ENCODE measurements around the gene GOSR1. TPM values are rescaled to one million over a fixed set of nuclear protein-coding genes. Genes with fewer than 3 reads are reported as not detected.
"Not testable (repeated sequence)": the region's sequence is repeated elsewhere in the genome, so short reads cannot be mapped to it uniquely, and the experiment has no call there.

The GOSR1 gene
- total RNA-seq, 4 donors from 2014 or later = 28.9 to 55.4 (median 45.9) TPM

- H3K9me3 ChIP-seq = no peaks in the 10 kb centered on the region
- H3K36me3 ChIP-seq = no peaks in the 10 kb centered on the region
- TF ChIP-seq POLR2A (IDR thresholded peaks at IDR 0.05) = no peak
- no peak for TF ChIP-seq CTCF (IDR thresholded peaks at IDR 0.05)
- DNase-seq = peak in 1 of 3 donors; percentile 29
- no peaks in the 10 kb centered on the region for H3K4me1 ChIP-seq
- H3K27ac ChIP-seq = no peak overlapping the region
- H3K4me3 ChIP-seq = no peak overlapping the region
- H3K27me3 ChIP-seq = no peaks in the 10 kb centered on the region
Measured at GRCh38 chr17:30555942-30556341, 78.7 kb downstream of the GOSR1 start.

GRCh38 chr17:30556374-30557332 is 79.4 kb downstream of the GOSR1 start:
- no peak for DNase-seq
- TF ChIP-seq POLR2A (IDR thresholded peaks at IDR 0.05) (no peak), CTCF (IDR thresholded peaks at IDR 0.05) (no peak)
- Histone ChIP-seq H3K27ac (no peak overlapping the region), H3K4me1 (no peaks in the 10 kb centered on the region), H3K9me3 (no peaks in the 10 kb centered on the region), H3K4me3 (no peak overlapping the region), H3K27me3 (no peaks in the 10 kb centered on the region), H3K36me3 (no peaks in the 10 kb centered on the region)

- Histone ChIP-seq H3K9me3 (no peaks in the 10 kb centered on the region), H3K27ac (no peak overlapping the region), H3K4me3 (no peak overlapping the region), H3K27me3 (no peaks in the 10 kb centered on the region), H3K36me3 (no peaks in the 10 kb centered on the region), H3K4me1 (no peaks in the 10 kb centered on the region)
- TF ChIP-seq CTCF (IDR thresholded peaks at IDR 0.05) = no peak
- TF ChIP-seq POLR2A (IDR thresholded peaks at IDR 0.05) = no peak
- DNase-seq = no peak
Measured at GRCh38 chr17:30557916-30558685, 80.9 kb downstream of the GOSR1 start.

GRCh38 chr17:30558686-30559545 is 81.7 kb downstream of the GOSR1 start:
- no peak overlapping the region for H3K27ac ChIP-seq
- H3K9me3 ChIP-seq = no peaks in the 10 kb centered on the region
- H3K36me3 ChIP-seq = no peaks in the 10 kb centered on the region
- DNase-seq = peak in 2 of 3 donors; percentile 34 to 40
- TF ChIP-seq CTCF (IDR thresholded peaks at IDR 0.05) (no peak), POLR2A (IDR thresholded peaks at IDR 0.05) (no peak)
- H3K27me3 ChIP-seq = no peaks in the 10 kb centered on the region
- no peaks in the 10 kb centered on the region for H3K4me1 ChIP-seq
- H3K4me3 ChIP-seq = no peak overlapping the region

- Histone ChIP-seq H3K4me1 (no peaks in the 10 kb centered on the region), H3K27me3 (no peaks in the 10 kb centered on the region), H3K4me3 (no peak overlapping the region), H3K27ac (no peak overlapping the region), H3K36me3 (no peaks in the 10 kb centered on the region), H3K9me3 (no peaks in the 10 kb centered on the region)
- no peak for DNase-seq
- TF ChIP-seq POLR2A (IDR thresholded peaks at IDR 0.05) (no peak), CTCF (IDR thresholded peaks at IDR 0.05) (no peak)
Measured at GRCh38 chr17:30559656-30560055, 82.4 kb downstream of the GOSR1 start.

GRCh38 chr17:30560117-30561026 is 83.2 kb downstream of the GOSR1 start:
- not testable (repeated sequence) for H3K4me3 ChIP-seq, H3K36me3 ChIP-seq, H3K4me1 ChIP-seq, H3K9me3 ChIP-seq, H3K27ac ChIP-seq, H3K27me3 ChIP-seq
- DNase-seq = peak in 1 of 3 donors; percentile 37

GRCh38 chr17:30561766-30562165 is 84.6 kb downstream of the GOSR1 start:
- not testable (repeated sequence) for H3K36me3 ChIP-seq, H3K4me1 ChIP-seq, DNase-seq, H3K27ac ChIP-seq, H3K4me3 ChIP-seq, H3K9me3 ChIP-seq, H3K27me3 ChIP-seq

Measured in Peyer's patch (tissue), 4 donors.